Measurements from ENCODE around the gene MRPL14. TPM values are rescaled to one million over a fixed set of nuclear protein-coding genes. Genes with fewer than 3 reads are reported as not detected.

The MRPL14 gene
- total and polyA plus RNA-seq, 9 of the 15 experiments (the other 6 are each of a cell fraction or from before 2014, with no cell fraction given), result 126 to 424 (median 165) TPM

- Histone ChIP-seq H3K79me2 (ENCODE audit: control insufficient read depth, insufficient read depth, low read length) (peaks cover 93% of the 10 kb centered on the region), H3K9me3 (replicated peaks; ENCODE audit: control insufficient read depth, insufficient read depth, low read depth, low read length) (no peaks in the 10 kb centered on the region), H3K4me2 (ENCODE audit: insufficient read depth, low read length) (peak overlapping the region; percentile 70), H4K20me1 (replicated peaks; ENCODE audit: control insufficient read depth, insufficient read depth, low read length) (peaks cover 30% of the 10 kb centered on the region), H3K4me1 (replicated peaks in 1 of 2; ENCODE audit: control insufficient read depth in 2 of 2, insufficient read depth in 2 of 2, low read length in 2 of 2) (peaks cover 56 to 64% of the 10 kb centered on the region in 2 experiments), H3K4me3 (peak overlapping the region; percentile 76), H3K27ac (ENCODE audit: extremely low read depth, low read depth, low read length) (peak overlapping the region; percentile 73), H3K36me3 (ENCODE audit: control insufficient read depth, insufficient read depth, low read length) (peaks cover 36% of the 10 kb centered on the region), H3K9ac (ENCODE audit: insufficient read depth in 1 of 2, low read depth in 2 of 2, low read length in 2 of 2) (peak overlapping the region; percentile 72 to 88), H2AFZ (ENCODE audit: low read depth, low read length) (peak overlapping the region; percentile 54), H3K9me1 (ENCODE audit: control insufficient read depth, insufficient read depth, low read length) (no peaks in the 10 kb centered on the region), H3K27me3 (ENCODE audit: control insufficient read depth in 2 of 2, insufficient read depth in 2 of 2, low read length in 2 of 2) (no peaks in the 10 kb centered on the region)
- intact Hi-C loops (cut with micrococcal nuclease), result loop anchor here (5.0 kb wide), 1 partner anchor 501 kb away; the partner anchor contains the start of gene GTPBP2
- in situ Hi-C loops (cut with MboI), result no loop called here
- FAIRE-seq (no peak), DNase-seq (ENCODE audit: extremely low read depth in 1 of 4, low spot score in 3 of 4) (peak; percentile 52 to 76 (median 66)), ATAC-seq (peak; percentile 79)
- no TSS peak for BruUV-seq (replicated peaks)
- CTCF ChIA-PET (ENCODE audit: low intra/inter-chr PET ratio), result no interaction called here
- WGBS (ENCODE audit: insufficient coverage, low coverage, missing lambda C conversion rate), result 4% methylated on average over 38 of the region's 49 CpGs
- POLR2A ChIA-PET, result interaction anchor here (0.5 to 2.2 kb wide), 4 partner anchors 10 to 119 kb away, joined by 3 to 8 read pairs (median 6); partner anchors contain the start of gene HSP90AB1
- TF ChIP-seq RREB1 (CRISPR knock-in tag; IDR thresholded peaks at IDR 0.05) (no peak), ZNF76 (CRISPR knock-in tag; IDR thresholded peaks at IDR 0.05; ENCODE audit: borderline replicate concordance) (no peak), MAFG (tag; conservative IDR thresholded peaks at IDR 0.05) (no peak), ZNF518B (CRISPR knock-in tag; IDR thresholded peaks at IDR 0.05) (no peak), ZNF263 (CRISPR knock-in tag; IDR thresholded peaks at IDR 0.05; ENCODE audit: borderline replicate concordance) (0 out of 2 replicates have a peak, but pooled peaks have one; percentile 50), ZNF133 (CRISPR knock-in tag; IDR thresholded peaks at IDR 0.05) (no peak), ZNF695 (CRISPR knock-in tag; IDR thresholded peaks at IDR 0.05) (no peak), SP1 (CRISPR knock-in tag; IDR thresholded peaks at IDR 0.05) (0 out of 2 replicates have a peak, but pooled peaks have one; percentile 55), EP400 (IDR thresholded peaks at IDR 0.05) (no peak), E2F3 (CRISPR knock-in tag; IDR thresholded peaks at IDR 0.05) (no peak), MYC (IDR thresholded peaks at IDR 0.05; ENCODE audit: low read depth, low read length) (no peak), MYC (CRISPR knock-in tag; IDR thresholded peaks at IDR 0.05; ENCODE audit: borderline replicate concordance, low read depth) (peak; percentile 33; the same call in 1 of the 2 replicates)
Measured at GRCh38 chr6:44128020-44128917, 1.0 kb upstream of the MRPL14 start.

Data from K562 (cell line).